MG63 (cell line): ENCODE measurements around the gene RAD9A. TPM values are rescaled to one million over a fixed set of nuclear protein-coding genes. Genes with fewer than 3 reads are reported as not detected.
A peak's percentile ranks its signal among the peaks of the same experiment; 100 is the strongest.

Source experiments
- DNase-seq: peaks from one replicate; pipeline ENCODE4 v3.0.0-alpha.2; 2020
- H3K27me3 ChIP-seq: fragments of 250-450 bp; sonication (Bioruptor Pico); 2 replicates; pipeline ENCODE4 v1.5.1; 2020; ENCODE audit warnings: mild to moderate bottlenecking, moderate library complexity
- H3K36me3 ChIP-seq: fragments of 250-450 bp; sonication (Bioruptor Pico); 2 replicates; pipeline ENCODE4 v1.5.1; 2020; ENCODE audit warnings: mild to moderate bottlenecking, moderate library complexity
- H3K4me3 ChIP-seq: fragments of 250-450 bp; sonication (Bioruptor Pico); 2 replicates; pipeline ENCODE4 v1.5.1; 2020; ENCODE audit warnings: mild to moderate bottlenecking, moderate library complexity
- H3K9me3 ChIP-seq: fragments of 250-450 bp; sonication (Bioruptor Pico); 2 replicates; pipeline ENCODE4 v1.5.1; 2020; ENCODE audit warnings: mild to moderate bottlenecking, moderate library complexity
- total RNA-seq: library from RNA; depleted of rRNA; stranded (reverse); fragments of >200 nt; shearing (Covaris generic); gene quantifications from 2 replicates; pipeline ENCODE4 v1.2.3, GENCODE V29; 2014; ENCODE audit warnings: low replicate concordance

The RAD9A gene
- total RNA-seq, 1 experiment from 2014 or later: 17.6 TPM

- H3K4me3 ChIP-seq: no peak overlapping the region
- no peaks in the 10 kb centered on the region for H3K9me3 ChIP-seq
- H3K36me3 ChIP-seq: no peaks in the 10 kb centered on the region
- no peak for DNase-seq
- H3K27me3 ChIP-seq: no peaks in the 10 kb centered on the region
These were observed 10.4 kb upstream of the RAD9A start for GRCh38 chr11:67381244-67381972.

- DNase-seq: peak; percentile 67
- H3K36me3 ChIP-seq: no peaks in the 10 kb centered on the region
- H3K4me3 ChIP-seq: no peak overlapping the region
- H3K27me3 ChIP-seq: no peaks in the 10 kb centered on the region
- H3K9me3 ChIP-seq: no peaks in the 10 kb centered on the region
These were observed 9.3 kb upstream of the RAD9A start for GRCh38 chr11:67382276-67383136.

- peak; percentile 79 for DNase-seq
- Histone ChIP-seq H3K4me3 (no peak overlapping the region), H3K36me3 (no peaks in the 10 kb centered on the region), H3K9me3 (no peaks in the 10 kb centered on the region), H3K27me3 (no peaks in the 10 kb centered on the region)
These were observed 6.9 kb upstream of the RAD9A start for GRCh38 chr11:67384851-67385366.

- Histone ChIP-seq H3K4me3 (no peak overlapping the region), H3K36me3 (no peaks in the 10 kb centered on the region), H3K9me3 (no peaks in the 10 kb centered on the region), H3K27me3 (no peaks in the 10 kb centered on the region)
- no peak for DNase-seq
These were observed 4.7 kb upstream of the RAD9A start for GRCh38 chr11:67387069-67387468.

- no peak for DNase-seq
- H3K27me3 ChIP-seq: no peaks in the 10 kb centered on the region
- H3K4me3 ChIP-seq: no peak overlapping the region
- 0 out of 2 replicates have a peak, but pooled peaks cover 3% of the 10 kb centered on the region for H3K36me3 ChIP-seq
- H3K9me3 ChIP-seq: no peaks in the 10 kb centered on the region
These were observed 4.3 kb upstream of the RAD9A start for GRCh38 chr11:67387518-67387917.

GRCh38 chr11:67389477-67389876, 2.3 kb upstream of the RAD9A start:
- Histone ChIP-seq H3K4me3 (no peak overlapping the region), H3K27me3 (no peaks in the 10 kb centered on the region), H3K9me3 (no peaks in the 10 kb centered on the region), H3K36me3 (peaks cover 5% of the 10 kb centered on the region; the same call in 1 of the 2 replicates)
- no peak for DNase-seq

GRCh38 chr11:67390947-67391303, 861 bp upstream of the RAD9A start:
- Histone ChIP-seq H3K4me3 (peak overlapping the region; percentile 83), H3K9me3 (no peaks in the 10 kb centered on the region), H3K36me3 (peaks cover 5% of the 10 kb centered on the region; the same call in 1 of the 2 replicates), H3K27me3 (no peaks in the 10 kb centered on the region)
- no peak for DNase-seq

GRCh38 chr11:67392183-67392715, 463 bp downstream of the RAD9A start:
- Histone ChIP-seq H3K27me3 (no peaks in the 10 kb centered on the region), H3K36me3 (peaks cover 11% of the 10 kb centered on the region), H3K4me3 (peak overlapping the region; percentile 83), H3K9me3 (no peaks in the 10 kb centered on the region)
- no peak for DNase-seq

GRCh38 chr11:67393437-67393836, 1.7 kb downstream of the RAD9A start:
- no peak for DNase-seq
- H3K36me3 ChIP-seq: peaks cover 22% of the 10 kb centered on the region
- no peak overlapping the region for H3K4me3 ChIP-seq
- no peaks in the 10 kb centered on the region for H3K27me3 ChIP-seq
- H3K9me3 ChIP-seq: no peaks in the 10 kb centered on the region

GRCh38 chr11:67393990-67394389, 2.2 kb downstream of the RAD9A start:
- peaks cover 27% of the 10 kb centered on the region for H3K36me3 ChIP-seq
- H3K4me3 ChIP-seq: no peak overlapping the region
- no peaks in the 10 kb centered on the region for H3K9me3 ChIP-seq
- no peak for DNase-seq
- H3K27me3 ChIP-seq: no peaks in the 10 kb centered on the region

GRCh38 chr11:67395555-67396258, 3.9 kb downstream of the RAD9A start:
- Histone ChIP-seq H3K4me3 (no peak overlapping the region), H3K9me3 (no peaks in the 10 kb centered on the region), H3K36me3 (peaks cover 43% of the 10 kb centered on the region), H3K27me3 (no peaks in the 10 kb centered on the region)
- no peak for DNase-seq

GRCh38 chr11:67396259-67396581, 4.4 kb downstream of the RAD9A start:
- no peak for DNase-seq
- no peaks in the 10 kb centered on the region for H3K27me3 ChIP-seq
- H3K4me3 ChIP-seq: no peak overlapping the region
- H3K36me3 ChIP-seq: peaks cover 48% of the 10 kb centered on the region
- no peaks in the 10 kb centered on the region for H3K9me3 ChIP-seq

- Histone ChIP-seq H3K36me3 (peaks cover 49% of the 10 kb centered on the region), H3K27me3 (no peaks in the 10 kb centered on the region), H3K9me3 (no peaks in the 10 kb centered on the region), H3K4me3 (no peak overlapping the region)
- DNase-seq: no peak
These were observed 5.0 kb downstream of the RAD9A start for GRCh38 chr11:67396587-67397389.

GRCh38 chr11:67397536-67397935, 5.8 kb downstream of the RAD9A start:
- DNase-seq: no peak
- no peak overlapping the region for H3K4me3 ChIP-seq
- H3K27me3 ChIP-seq: no peaks in the 10 kb centered on the region
- H3K36me3 ChIP-seq: peaks cover 47% of the 10 kb centered on the region
- no peaks in the 10 kb centered on the region for H3K9me3 ChIP-seq

- peaks cover 47% of the 10 kb centered on the region for H3K36me3 ChIP-seq
These were observed 6.3 kb downstream of the RAD9A start for GRCh38 chr11:67397986-67398660.

More at GRCh38 chr11:67397986-67398660, 6.3 kb downstream of the RAD9A start:
- no peaks in the 10 kb centered on the region for H3K27me3 ChIP-seq
- no peak for DNase-seq
- no peaks in the 10 kb centered on the region for H3K9me3 ChIP-seq
- no peak overlapping the region for H3K4me3 ChIP-seq
